H9 (cell line): ENCODE results near the gene L1TD1. TPM values are rescaled to one million over a fixed set of nuclear protein-coding genes. Genes with fewer than 3 reads are reported as not detected.

Source experiments
- DNase-seq: peaks from one replicate; pipeline ENCODE4 v3.0.0-alpha.2; 2017
- H2AFZ ChIP-seq: one replicate; pipeline ENCODE4 v1.6.1; 2013; ENCODE audit warnings: mild to moderate bottlenecking, low read length, control low read depth, moderate library complexity
- H2AK5ac ChIP-seq: 2 replicates; pipeline ENCODE4 v1.6.1; 2013; ENCODE audit warnings: low read length, control low read depth, mixed read lengths; ENCODE audit not compliant: insufficient read length
- H2BK120ac ChIP-seq: one replicate; pipeline ENCODE4 v1.6.1; 2013; ENCODE audit warnings: low read depth, mild to moderate bottlenecking, low read length, control low read depth, inconsistent platforms; ENCODE audit not compliant: poor library complexity, severe bottlenecking
- H2BK12ac ChIP-seq: 2 replicates; pipeline ENCODE4 v1.6.1; 2013; ENCODE audit warnings: low read length, control low read depth, mixed read lengths, low read depth; ENCODE audit not compliant: insufficient read length
- H2BK15ac ChIP-seq: 2 replicates; pipeline ENCODE4 v1.6.1; 2013; ENCODE audit warnings: low read depth, low read length, control low read depth
- H2BK20ac ChIP-seq: one replicate; pipeline ENCODE4 v1.6.1; 2013; ENCODE audit warnings: low read depth, mild to moderate bottlenecking, low read length, control low read depth, inconsistent platforms; ENCODE audit not compliant: poor library complexity, severe bottlenecking
- H2BK5ac ChIP-seq: 2 replicates; pipeline ENCODE4 v1.6.1; 2013; ENCODE audit warnings: low read length, control low read depth, mixed read lengths; ENCODE audit not compliant: insufficient read length
- H3K14ac ChIP-seq: 2 replicates; pipeline ENCODE4 v1.6.1; 2013; ENCODE audit warnings: low read length, control low read depth; ENCODE audit not compliant: insufficient read depth
- H3K18ac ChIP-seq: 2 replicates; pipeline ENCODE4 v1.6.1; 2013; ENCODE audit warnings: low read depth, mild to moderate bottlenecking, mixed read lengths, low read length, control low read depth; ENCODE audit not compliant: insufficient read length
- H3K23ac ChIP-seq: 2 replicates; pipeline ENCODE4 v1.6.1; 2013; ENCODE audit warnings: low read length, control low read depth, mixed read lengths, low read depth; ENCODE audit not compliant: insufficient read length
- H3K23me2 ChIP-seq: 2 replicates; pipeline ENCODE4 v1.6.1; 2013; ENCODE audit warnings: low read depth, mild to moderate bottlenecking, mixed read lengths, low read length, control low read depth; ENCODE audit not compliant: insufficient read length, poor library complexity, severe bottlenecking
- H3K27ac ChIP-seq: 2 replicates; pipeline ENCODE4 v1.5.1; 2013; ENCODE audit warnings: low read length, control low read depth, mixed read lengths, low read depth; ENCODE audit not compliant: insufficient read length
- H3K27me3 ChIP-seq: 2 replicates; pipeline ENCODE4 v1.6.1; 2013; ENCODE audit warnings: low read length, control low read depth, inconsistent platforms; ENCODE audit not compliant: insufficient read depth
- H3K4ac ChIP-seq: 2 replicates; pipeline ENCODE4 v1.6.1; 2013; ENCODE audit warnings: low read depth, mild to moderate bottlenecking, control low read depth, inconsistent platforms, low read length, moderate library complexity
- H3K4me1 ChIP-seq: 2 replicates; pipeline ENCODE4 v1.6.1; 2013; ENCODE audit warnings: low read length, control low read depth, inconsistent platforms; ENCODE audit not compliant: insufficient read depth
- H3K4me2 ChIP-seq: 2 replicates; pipeline ENCODE4 v1.6.1; 2013; ENCODE audit warnings: low read length, control low read depth, mixed read lengths; ENCODE audit not compliant: insufficient read length, insufficient read depth
- H3K56ac ChIP-seq: 2 replicates; pipeline ENCODE4 v1.6.1; 2013; ENCODE audit warnings: low read depth, mild to moderate bottlenecking, mixed read lengths, low read length, control low read depth; ENCODE audit not compliant: insufficient read length
- H3K79me1 ChIP-seq: 2 replicates; pipeline ENCODE4 v1.6.1; 2013; ENCODE audit warnings: low read depth, mild to moderate bottlenecking, moderate library complexity, low read length, control low read depth, inconsistent platforms; ENCODE audit not compliant: insufficient read depth, poor library complexity, severe bottlenecking
- H3K79me2 ChIP-seq: 2 replicates; pipeline ENCODE4 v1.6.1; 2013; ENCODE audit warnings: low read length, control low read depth, inconsistent platforms; ENCODE audit not compliant: insufficient read depth
- H3K9ac ChIP-seq: 2 replicates; pipeline ENCODE4 v1.6.1; 2013; ENCODE audit warnings: low read length, control low read depth, mixed read lengths; ENCODE audit not compliant: insufficient read length; ENCODE audit errors: extremely low read depth
- H3K9me3 ChIP-seq: one replicate; pipeline ENCODE4 v1.6.1; 2013; ENCODE audit warnings: low read depth, low read length, inconsistent platforms; ENCODE audit not compliant: control insufficient read depth
- H3T11ph ChIP-seq: one replicate; pipeline ENCODE4 v1.6.1; 2013; ENCODE audit warnings: mild to moderate bottlenecking, low read length, control low read depth, inconsistent platforms
- H4K20me1 ChIP-seq: one replicate; pipeline ENCODE4 v1.6.1; 2013; ENCODE audit not compliant: control insufficient read depth, insufficient read length, insufficient read depth
- H4K5ac ChIP-seq: 2 replicates; pipeline ENCODE4 v1.6.1; 2013; ENCODE audit warnings: low read depth, mild to moderate bottlenecking, mixed read lengths, low read length, control low read depth; ENCODE audit not compliant: insufficient read length
- H4K8ac ChIP-seq: replicated peaks from 2 replicates; pipeline ENCODE4 v1.6.1; 2013; ENCODE audit warnings: low read length, control low read depth, mixed read lengths, low read depth; ENCODE audit not compliant: insufficient read length
- H4K91ac ChIP-seq: 2 replicates; pipeline ENCODE4 v1.6.1; 2013; ENCODE audit warnings: low read depth, mild to moderate bottlenecking, moderate library complexity, mixed read lengths, low read length, control low read depth; ENCODE audit not compliant: insufficient read length
- H3K27ac Mint-ChIP-seq, 3 experiments: 2 replicates in 2 of 3; 3 replicates in 1 of 3; pipeline ENCODE4 v1.8.0; 2020 to 2021; ENCODE audit warnings: mixed read lengths in 3 of 3, mild to moderate bottlenecking in 1 of 3, moderate library complexity in 1 of 3
- H3K27me3 Mint-ChIP-seq: 2 replicates; pipeline ENCODE4 v1.8.0; 2021; ENCODE audit warnings: low read depth, mild to moderate bottlenecking, moderate library complexity, mixed read lengths
- H3K36me3 Mint-ChIP-seq, 3 experiments: 2 replicates in 2 of 3; 3 replicates in 1 of 3; pipeline ENCODE4 v1.8.0; 2020 to 2021; ENCODE audit warnings: low read depth in 3 of 3, mixed read lengths in 3 of 3; ENCODE audit not compliant: insufficient read depth in 1 of 3
- H3K4me1 Mint-ChIP-seq, 2 experiments: 2 replicates each; pipeline ENCODE4 v1.8.0; 2020; ENCODE audit warnings: mixed read lengths in 2 of 2
- H3K4me3 Mint-ChIP-seq, 2 experiments: 2 replicates in 1 of 2; 3 replicates in 1 of 2; pipeline ENCODE4 v1.8.0; 2020 to 2021; ENCODE audit warnings: mild to moderate bottlenecking in 2 of 2, mixed read lengths in 2 of 2, moderate library complexity in 1 of 2
- H3K9me3 Mint-ChIP-seq, 2 experiments: 2 replicates in 1 of 2; 3 replicates in 1 of 2; pipeline ENCODE4 v1.8.0; 2020; ENCODE audit warnings: mild to moderate bottlenecking in 2 of 2, mixed read lengths in 2 of 2, moderate library complexity in 1 of 2
- WGBS: extraction: QIAGEN DNeasy Blood & Tissue Kit; methylation state at CpG from one replicate; pipeline ENCODE4 v1.1.7; 2013; ENCODE audit warnings: missing lambda C conversion rate, low lambda C conversion rate, mixed read lengths; ENCODE audit not compliant: insufficient read length; ENCODE audit errors: extremely low coverage; 5-methylcytosine and 5-hydroxymethylcytosine counted together
- total RNA-seq: library from RNA; stranded (reverse); gene quantifications from 2 replicates; pipeline ENCODE4 v1.2.1, GENCODE V29; 2021
- TF ChIP-seq, protein P1 (sequence below): fragments of 200-600 bp; sonication (generic); conservative IDR thresholded peaks from 3 replicates; pipeline ENCODE4 v1.8.0; 2021; ENCODE audit warnings: antibody characterized with exemption, mild to moderate bottlenecking

L1TD1 gene
- total RNA-seq, 1 experiment from 2014 or later = 422 TPM

DNA sequence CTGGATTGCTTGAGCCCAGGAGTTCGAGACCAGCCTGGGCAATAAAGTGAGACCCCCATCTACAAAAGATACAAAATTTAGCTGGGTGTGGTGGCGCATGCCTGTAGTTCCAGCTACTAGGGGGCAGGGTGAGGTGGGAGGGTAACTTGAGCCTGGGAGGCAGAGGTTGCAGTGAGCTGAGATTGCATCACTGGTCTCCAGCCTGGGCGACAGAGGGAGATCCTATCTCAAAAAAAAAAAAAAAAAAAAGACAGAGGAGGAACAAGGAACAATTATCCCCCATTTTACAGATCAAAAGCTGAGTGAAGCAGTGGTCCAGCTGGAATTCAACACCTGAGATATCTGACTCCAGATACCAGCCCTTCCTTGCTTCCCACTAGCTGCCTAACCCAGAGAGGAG lies 34.8 kb downstream of the L1TD1 start:
- no peak overlapping the region for H3K14ac ChIP-seq
- no peak overlapping the region for H3K9ac ChIP-seq
- no peaks in the 10 kb centered on the region for H3K27me3 ChIP-seq
- H3K4me3 Mint-ChIP-seq = no peak overlapping the region
- H2BK12ac ChIP-seq = no peak overlapping the region
- H2BK20ac ChIP-seq = no peak overlapping the region
- peak; percentile 54 for DNase-seq
- peaks cover 25 to 37% (median 33%) of the 10 kb centered on the region in 3 experiments for H3K36me3 Mint-ChIP-seq
- H3K27ac Mint-ChIP-seq = peak overlapping the region in 2 of 3 experiments; percentile 68 to 72; a peak in 4 of 7 replicates
- H2AK5ac ChIP-seq = no peak overlapping the region
- peaks cover 4% of the 10 kb centered on the region for H3K23me2 ChIP-seq
- no peak overlapping the region for H2BK120ac ChIP-seq
- H2AFZ ChIP-seq = no peak overlapping the region
- H2BK5ac ChIP-seq = no peak overlapping the region
- peaks cover 4% of the 10 kb centered on the region; the same call in 1 of the 2 replicates for H3K4me1 ChIP-seq
- no peaks in the 10 kb centered on the region for H3K79me2 ChIP-seq
- H3K27me3 Mint-ChIP-seq = no peaks in the 10 kb centered on the region
- H4K8ac ChIP-seq = no peak overlapping the region
- peaks cover 39 to 46% of the 10 kb centered on the region in 2 experiments for H3K4me1 Mint-ChIP-seq
- H3K27ac ChIP-seq = no peak overlapping the region
- no peaks in the 10 kb centered on the region for H4K20me1 ChIP-seq
- no peak overlapping the region for H3T11ph ChIP-seq
- H3K79me1 ChIP-seq = no peaks in the 10 kb centered on the region
- H3K56ac ChIP-seq = no peak overlapping the region
- no peak overlapping the region for H2BK15ac ChIP-seq
- TF ChIP-seq, protein P1, sequence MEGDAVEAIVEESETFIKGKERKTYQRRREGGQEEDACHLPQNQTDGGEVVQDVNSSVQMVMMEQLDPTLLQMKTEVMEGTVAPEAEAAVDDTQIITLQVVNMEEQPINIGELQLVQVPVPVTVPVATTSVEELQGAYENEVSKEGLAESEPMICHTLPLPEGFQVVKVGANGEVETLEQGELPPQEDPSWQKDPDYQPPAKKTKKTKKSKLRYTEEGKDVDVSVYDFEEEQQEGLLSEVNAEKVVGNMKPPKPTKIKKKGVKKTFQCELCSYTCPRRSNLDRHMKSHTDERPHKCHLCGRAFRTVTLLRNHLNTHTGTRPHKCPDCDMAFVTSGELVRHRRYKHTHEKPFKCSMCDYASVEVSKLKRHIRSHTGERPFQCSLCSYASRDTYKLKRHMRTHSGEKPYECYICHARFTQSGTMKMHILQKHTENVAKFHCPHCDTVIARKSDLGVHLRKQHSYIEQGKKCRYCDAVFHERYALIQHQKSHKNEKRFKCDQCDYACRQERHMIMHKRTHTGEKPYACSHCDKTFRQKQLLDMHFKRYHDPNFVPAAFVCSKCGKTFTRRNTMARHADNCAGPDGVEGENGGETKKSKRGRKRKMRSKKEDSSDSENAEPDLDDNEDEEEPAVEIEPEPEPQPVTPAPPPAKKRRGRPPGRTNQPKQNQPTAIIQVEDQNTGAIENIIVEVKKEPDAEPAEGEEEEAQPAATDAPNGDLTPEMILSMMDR = no peak
- no peak overlapping the region for H4K91ac ChIP-seq
- no peak overlapping the region for H3K23ac ChIP-seq
- H3K18ac ChIP-seq = no peak overlapping the region
- no peak overlapping the region for H3K4me2 ChIP-seq
- no peak overlapping the region for H3K4ac ChIP-seq
- H4K5ac ChIP-seq = no peak overlapping the region
- H3K9me3 Mint-ChIP-seq = no peaks in the 10 kb centered on the region
- no CpG with 5 or more reads among the region's 3 CpGs for WGBS
- no peaks in the 10 kb centered on the region for H3K9me3 ChIP-seq
